ENCODE measurements around the gene ZMIZ2.

DNA sequence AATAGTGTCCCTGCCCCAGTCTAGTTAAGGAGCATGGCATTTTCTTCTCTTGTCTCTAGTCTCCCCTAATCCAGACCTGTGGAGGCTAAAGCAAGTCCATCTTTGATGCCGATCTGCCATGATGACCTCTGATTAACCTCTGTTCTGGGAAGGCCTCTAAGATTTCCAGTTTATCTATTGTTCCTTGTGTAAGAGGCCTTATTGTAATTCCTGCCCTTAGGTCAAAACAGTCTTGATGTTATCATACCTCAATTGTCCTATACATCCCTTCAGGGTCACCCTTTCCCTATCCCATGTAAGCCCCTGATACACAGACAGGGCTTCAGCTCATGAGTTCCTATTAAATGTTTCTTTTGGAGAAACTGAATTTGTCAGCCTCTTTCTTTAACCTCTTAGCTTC, 4.9 kb upstream of the ZMIZ2 start:
- TF ChIP-seq, protein P1, sequence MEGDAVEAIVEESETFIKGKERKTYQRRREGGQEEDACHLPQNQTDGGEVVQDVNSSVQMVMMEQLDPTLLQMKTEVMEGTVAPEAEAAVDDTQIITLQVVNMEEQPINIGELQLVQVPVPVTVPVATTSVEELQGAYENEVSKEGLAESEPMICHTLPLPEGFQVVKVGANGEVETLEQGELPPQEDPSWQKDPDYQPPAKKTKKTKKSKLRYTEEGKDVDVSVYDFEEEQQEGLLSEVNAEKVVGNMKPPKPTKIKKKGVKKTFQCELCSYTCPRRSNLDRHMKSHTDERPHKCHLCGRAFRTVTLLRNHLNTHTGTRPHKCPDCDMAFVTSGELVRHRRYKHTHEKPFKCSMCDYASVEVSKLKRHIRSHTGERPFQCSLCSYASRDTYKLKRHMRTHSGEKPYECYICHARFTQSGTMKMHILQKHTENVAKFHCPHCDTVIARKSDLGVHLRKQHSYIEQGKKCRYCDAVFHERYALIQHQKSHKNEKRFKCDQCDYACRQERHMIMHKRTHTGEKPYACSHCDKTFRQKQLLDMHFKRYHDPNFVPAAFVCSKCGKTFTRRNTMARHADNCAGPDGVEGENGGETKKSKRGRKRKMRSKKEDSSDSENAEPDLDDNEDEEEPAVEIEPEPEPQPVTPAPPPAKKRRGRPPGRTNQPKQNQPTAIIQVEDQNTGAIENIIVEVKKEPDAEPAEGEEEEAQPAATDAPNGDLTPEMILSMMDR (IDR thresholded peaks at IDR 0.05), result no peak
- TF ChIP-seq POLR2AphosphoS5 (IDR thresholded peaks at IDR 0.05), result no peak
- TF ChIP-seq POLR2A (IDR thresholded peaks at IDR 0.05), result no peak
